CD4-positive, alpha-beta T cell treated with Interleukin-6 for 4 hours (primary cell): ENCODE measurements around the gene BCAS1.
"Not testable (repeated sequence)": the region's sequence is repeated elsewhere in the genome, so short reads cannot be mapped to it uniquely, and the experiment has no call there.

ENCODE experiments used
- DNase-seq: peaks from one replicate; pipeline ENCODE4 v3.0.0-alpha.2; 2020; ENCODE audit warnings: mixed read lengths

BCAS1 gene

GRCh38 chr20:54014293-54014926 is 56.0 kb downstream of the BCAS1 start:
- DNase-seq: no peak

DNA sequence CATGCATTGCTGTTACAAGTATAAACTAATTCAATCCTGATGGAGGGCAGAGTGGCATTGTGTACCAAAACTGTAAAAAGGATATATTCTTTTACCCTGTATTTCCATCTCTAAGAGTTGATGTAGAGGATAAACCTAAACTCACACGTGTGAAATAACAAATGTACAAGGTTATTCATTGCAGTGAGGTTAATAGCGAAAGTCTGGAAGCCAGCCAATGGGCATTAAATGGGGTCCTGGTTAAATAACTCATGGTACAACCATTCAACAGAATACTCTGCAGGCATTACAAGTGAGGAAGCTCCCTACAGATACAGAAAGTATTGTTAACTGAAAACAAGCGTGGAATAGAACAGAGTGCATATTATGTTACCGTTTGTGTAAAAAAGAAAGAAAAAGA is 56.9 kb downstream of the BCAS1 start:
- no peak for DNase-seq

DNA sequence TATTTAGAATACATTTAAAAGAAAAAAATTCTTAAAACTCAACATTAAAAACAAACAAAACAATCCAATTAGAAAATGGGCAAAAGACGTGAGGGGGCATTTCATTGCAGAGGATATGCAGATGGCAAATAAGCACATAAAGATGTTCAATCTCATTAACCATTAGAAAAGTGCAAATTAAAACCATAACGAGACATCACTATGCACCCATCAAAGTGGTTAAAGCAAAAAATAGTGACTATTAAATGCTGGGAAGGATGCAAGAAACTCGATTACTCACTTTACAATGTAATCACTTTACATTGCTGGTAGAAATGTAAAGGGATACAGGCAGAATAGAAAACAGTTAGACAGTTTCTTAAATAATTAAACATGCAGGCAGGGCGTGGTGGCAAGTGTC is 59.0 kb downstream of the BCAS1 start:
- no peak for DNase-seq

DNA sequence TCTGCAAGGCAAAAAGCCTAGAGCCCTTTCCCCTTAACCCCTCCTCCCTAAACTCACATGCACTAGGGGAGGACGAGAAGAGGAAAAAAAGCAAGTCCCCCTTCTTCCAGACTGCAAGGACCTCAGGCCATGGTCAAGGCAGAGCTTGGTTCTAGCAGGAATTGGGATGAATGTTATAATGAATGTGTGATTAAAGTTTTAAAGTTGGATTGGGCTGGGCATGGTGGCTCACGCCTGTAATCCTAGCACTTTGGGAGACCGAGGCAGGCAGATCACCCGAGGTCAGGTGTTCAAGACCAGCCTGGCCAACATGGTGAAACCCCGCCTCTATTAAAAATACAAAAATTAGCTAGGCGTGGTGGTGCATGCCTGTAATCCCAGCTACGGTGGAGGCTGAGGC is 64.2 kb downstream of the BCAS1 start:
- DNase-seq: not testable (repeated sequence)

- DNase-seq: no peak
Observed at GRCh38 chr20:54005524-54005923, 64.9 kb downstream of the BCAS1 start.

- DNase-seq: no peak
Observed at GRCh38 chr20:54004445-54004844, 65.9 kb downstream of the BCAS1 start.

- DNase-seq: no peak
Observed at GRCh38 chr20:54002741-54003140, 67.7 kb downstream of the BCAS1 start.

DNA sequence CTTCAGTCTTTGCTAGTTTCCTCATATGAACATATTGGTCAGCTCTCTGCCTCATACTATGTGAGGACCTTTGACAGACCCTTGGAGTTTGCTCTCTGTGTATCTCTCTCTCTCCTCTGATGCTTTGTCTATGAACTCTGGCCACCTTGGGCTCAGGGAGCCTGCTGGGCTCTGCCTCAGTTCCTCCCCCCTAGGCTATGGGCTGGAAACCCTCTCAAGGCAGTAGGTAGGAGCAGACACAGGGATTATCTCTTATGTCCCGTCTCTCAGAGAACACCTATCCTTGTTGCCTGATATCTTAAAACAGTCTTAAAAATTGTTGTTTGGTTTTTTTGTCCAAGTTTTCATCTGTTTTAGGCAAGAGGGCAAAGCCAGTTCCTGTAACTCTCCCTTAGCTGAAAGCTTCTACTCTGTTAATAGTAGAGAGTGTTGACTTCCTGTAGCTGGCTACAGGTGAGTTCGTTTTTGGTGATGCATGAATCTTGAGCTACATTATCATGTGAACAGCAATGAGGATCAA is 68.3 kb downstream of the BCAS1 start:
- no peak for DNase-seq

GRCh38 chr20:54000914-54001313 is 69.5 kb downstream of the BCAS1 start:
- no peak for DNase-seq

GRCh38 chr20:54000262-54000661 is 70.1 kb downstream of the BCAS1 start:
- DNase-seq: no peak

DNA sequence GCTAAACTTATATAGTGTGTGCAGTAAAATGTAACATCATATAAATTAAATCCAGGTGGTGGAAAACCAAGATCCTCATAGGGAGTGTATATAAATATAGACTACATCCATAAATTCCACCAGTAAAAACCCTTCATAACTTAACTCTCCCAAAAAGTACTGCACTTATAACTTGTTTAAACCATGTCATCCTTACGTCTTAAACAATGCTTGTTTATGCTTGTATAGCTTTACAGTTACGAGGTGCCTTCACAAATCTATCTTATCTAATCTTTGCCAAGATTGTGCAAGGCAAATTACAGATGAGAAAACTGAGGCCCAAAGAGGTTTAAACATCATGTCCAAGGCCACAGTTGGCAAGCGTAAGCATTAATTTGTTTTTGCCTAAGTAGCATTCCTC is 71.3 kb downstream of the BCAS1 start:
- no peak for DNase-seq

DNA sequence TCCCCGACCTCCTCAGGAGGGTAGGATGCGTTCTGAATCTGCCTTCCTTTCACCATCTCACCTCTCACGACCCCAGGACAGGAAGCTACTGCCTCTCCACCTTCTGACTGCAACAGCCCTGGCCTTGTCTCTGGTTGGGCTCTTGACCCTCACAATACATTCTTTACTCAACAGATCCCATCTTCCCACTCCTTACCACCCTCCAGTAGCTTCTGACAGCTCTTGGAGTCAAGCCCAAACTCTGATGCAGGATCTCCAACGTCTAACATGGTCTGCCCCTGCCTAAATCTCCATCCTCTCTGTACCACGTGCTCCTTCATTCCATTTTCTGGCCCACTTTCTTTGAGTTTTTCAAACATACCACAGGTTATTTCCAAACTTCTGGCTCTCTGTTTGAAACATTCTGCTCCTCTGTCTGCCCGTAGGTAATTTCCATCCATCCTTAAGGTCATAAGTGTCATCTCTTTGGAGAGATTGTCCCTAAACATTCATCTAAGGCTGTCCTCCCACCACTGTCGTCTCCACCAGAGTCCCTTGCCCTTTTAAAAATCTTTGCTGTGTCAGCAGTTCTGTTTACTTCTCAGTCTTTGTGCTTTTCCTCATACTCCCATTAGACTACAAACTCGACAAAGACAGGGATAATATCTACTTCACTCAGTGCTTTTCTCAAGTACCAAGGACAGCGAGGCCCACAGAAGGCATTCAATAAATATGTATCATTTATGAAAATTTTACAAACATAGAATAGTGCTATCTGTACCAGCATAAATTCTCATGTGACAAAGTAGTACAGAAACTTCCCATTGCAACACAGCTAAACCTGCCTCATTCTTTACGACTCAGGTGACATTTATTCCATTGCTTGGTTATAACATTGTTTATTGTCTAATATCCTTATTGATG is 73.6 kb downstream of the BCAS1 start:
- no peak for DNase-seq

GRCh38 chr20:53995949-53996348 is 74.4 kb downstream of the BCAS1 start:
- DNase-seq: no peak

- no peak for DNase-seq
Observed at GRCh38 chr20:53994088-53994487, 76.3 kb downstream of the BCAS1 start.

DNA sequence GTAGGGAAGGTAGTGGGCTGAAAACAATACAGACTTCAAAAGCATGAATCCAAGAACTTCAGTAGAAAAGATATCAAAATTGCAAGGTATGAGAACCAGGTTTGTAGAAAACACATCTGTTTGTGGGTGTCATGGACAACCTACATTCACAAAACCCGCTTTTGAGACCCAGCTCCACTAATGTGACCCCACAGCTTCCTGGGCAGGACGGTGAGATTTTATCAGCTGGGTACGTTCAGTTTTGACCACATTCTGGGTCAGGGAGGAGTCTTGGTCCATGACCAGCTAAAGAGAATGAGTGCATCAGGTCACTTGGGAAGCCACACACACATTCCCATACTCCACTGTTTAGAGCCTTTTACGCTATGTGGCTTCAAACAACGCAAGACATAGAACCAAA is 77.1 kb downstream of the BCAS1 start:
- DNase-seq: no peak

DNA sequence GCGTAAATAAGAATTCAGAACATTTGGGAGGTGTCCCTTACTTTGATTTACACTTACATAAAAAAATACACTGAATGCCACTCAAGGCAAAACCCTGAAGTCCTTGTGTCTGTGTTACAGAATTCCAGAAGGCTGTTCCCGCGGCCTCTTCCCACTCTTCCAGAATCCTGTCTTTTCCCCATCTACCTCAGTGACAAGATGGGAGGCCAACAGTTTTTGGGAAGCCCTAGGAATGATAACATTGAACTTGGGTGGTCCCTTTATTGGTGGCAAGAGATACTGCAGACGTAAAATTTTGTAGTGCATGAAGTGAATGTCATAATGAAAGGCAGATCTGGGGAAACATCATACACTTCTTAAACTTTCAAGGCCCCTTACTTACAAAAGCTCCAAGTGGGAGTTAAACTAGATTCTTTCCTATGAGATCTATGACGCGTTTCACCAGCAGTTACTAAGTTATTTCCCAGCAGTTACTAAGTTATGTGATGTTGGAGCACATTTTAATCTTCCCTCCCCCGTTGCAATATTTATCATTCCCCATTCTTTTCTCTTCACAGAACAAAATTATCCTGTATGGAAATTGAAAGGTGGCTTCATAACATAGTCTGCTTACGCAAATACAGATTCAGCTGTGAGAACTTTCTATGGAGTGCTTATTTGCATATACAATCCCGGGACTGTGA is 79.5 kb downstream of the BCAS1 start:
- no peak for DNase-seq

DNA sequence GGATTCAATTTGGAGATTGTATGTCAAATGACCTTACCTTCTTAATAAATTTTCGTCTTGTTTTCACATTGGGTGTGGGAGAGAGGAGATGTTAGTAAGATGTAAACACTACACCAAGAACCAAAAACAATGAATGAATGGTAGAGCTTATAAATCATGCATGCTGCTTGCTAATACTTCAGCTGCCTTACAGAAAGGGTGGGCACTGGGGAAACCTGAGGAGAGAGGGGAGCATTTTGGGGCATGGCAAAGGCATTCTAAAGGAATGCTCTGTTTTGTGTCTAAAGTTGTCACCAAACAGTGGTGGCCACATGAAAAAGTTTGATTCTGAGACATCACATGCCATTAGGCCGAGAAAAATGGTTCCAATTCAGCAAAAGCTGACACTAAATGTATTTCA is 80.4 kb downstream of the BCAS1 start:
- DNase-seq: no peak

GRCh38 chr20:53989401-53989800 is 81.0 kb downstream of the BCAS1 start:
- no peak for DNase-seq

GRCh38 chr20:53986037-53986650 is 84.2 kb downstream of the BCAS1 start:
- no peak for DNase-seq

DNA sequence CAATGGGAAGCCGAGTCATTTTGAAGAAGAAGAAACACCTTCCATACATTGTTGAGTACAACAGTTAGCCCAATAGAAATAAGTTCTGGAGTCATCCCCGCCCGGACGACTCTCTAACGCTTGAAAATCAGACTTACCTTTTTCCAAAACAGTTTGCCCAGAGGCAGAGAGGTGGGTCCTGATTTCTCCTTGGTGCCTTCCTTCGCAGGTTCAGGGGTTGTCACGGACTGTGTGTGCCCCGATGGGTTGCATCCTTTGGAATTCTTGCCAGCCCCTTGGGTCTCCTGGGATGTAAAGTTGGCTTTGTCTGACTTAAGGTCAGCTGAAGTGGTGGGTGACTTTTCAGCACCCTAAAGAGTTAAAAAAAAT is 85.3 kb downstream of the BCAS1 start:
- no peak for DNase-seq

GRCh38 chr20:53984356-53985149 is 85.8 kb downstream of the BCAS1 start:
- DNase-seq: no peak

- DNase-seq: no peak
Observed at GRCh38 chr20:53983401-53983800, 87.0 kb downstream of the BCAS1 start.
